H9 (cell line): Measurements from ENCODE around the gene MAMDC4. TPM values are rescaled to one million over a fixed set of nuclear protein-coding genes. Genes with fewer than 3 reads are reported as not detected.

ENCODE experiments used
- DNase-seq: peaks from one replicate; pipeline ENCODE4 v3.0.0-alpha.2; 2017
- H2AFZ ChIP-seq: one replicate; pipeline ENCODE4 v1.6.1; 2013; ENCODE audit warnings: mild to moderate bottlenecking, low read length, control low read depth, moderate library complexity
- H2AK5ac ChIP-seq: 2 replicates; pipeline ENCODE4 v1.6.1; 2013; ENCODE audit warnings: low read length, control low read depth, mixed read lengths; ENCODE audit not compliant: insufficient read length
- H2BK120ac ChIP-seq: one replicate; pipeline ENCODE4 v1.6.1; 2013; ENCODE audit warnings: low read depth, mild to moderate bottlenecking, low read length, control low read depth, inconsistent platforms; ENCODE audit not compliant: poor library complexity, severe bottlenecking
- H2BK12ac ChIP-seq: 2 replicates; pipeline ENCODE4 v1.6.1; 2013; ENCODE audit warnings: low read length, control low read depth, mixed read lengths, low read depth; ENCODE audit not compliant: insufficient read length
- H2BK15ac ChIP-seq: 2 replicates; pipeline ENCODE4 v1.6.1; 2013; ENCODE audit warnings: low read depth, low read length, control low read depth
- H2BK20ac ChIP-seq: one replicate; pipeline ENCODE4 v1.6.1; 2013; ENCODE audit warnings: low read depth, mild to moderate bottlenecking, low read length, control low read depth, inconsistent platforms; ENCODE audit not compliant: poor library complexity, severe bottlenecking
- H2BK5ac ChIP-seq: 2 replicates; pipeline ENCODE4 v1.6.1; 2013; ENCODE audit warnings: low read length, control low read depth, mixed read lengths; ENCODE audit not compliant: insufficient read length
- H3K14ac ChIP-seq: 2 replicates; pipeline ENCODE4 v1.6.1; 2013; ENCODE audit warnings: low read length, control low read depth; ENCODE audit not compliant: insufficient read depth
- H3K18ac ChIP-seq: 2 replicates; pipeline ENCODE4 v1.6.1; 2013; ENCODE audit warnings: low read depth, mild to moderate bottlenecking, mixed read lengths, low read length, control low read depth; ENCODE audit not compliant: insufficient read length
- H3K23ac ChIP-seq: 2 replicates; pipeline ENCODE4 v1.6.1; 2013; ENCODE audit warnings: low read length, control low read depth, mixed read lengths, low read depth; ENCODE audit not compliant: insufficient read length
- H3K23me2 ChIP-seq: 2 replicates; pipeline ENCODE4 v1.6.1; 2013; ENCODE audit warnings: low read depth, mild to moderate bottlenecking, mixed read lengths, low read length, control low read depth; ENCODE audit not compliant: insufficient read length, poor library complexity, severe bottlenecking
- H3K27ac ChIP-seq: 2 replicates; pipeline ENCODE4 v1.5.1; 2013; ENCODE audit warnings: low read length, control low read depth, mixed read lengths, low read depth; ENCODE audit not compliant: insufficient read length
- H3K27me3 ChIP-seq: 2 replicates; pipeline ENCODE4 v1.6.1; 2013; ENCODE audit warnings: low read length, control low read depth, inconsistent platforms; ENCODE audit not compliant: insufficient read depth
- H3K4ac ChIP-seq: 2 replicates; pipeline ENCODE4 v1.6.1; 2013; ENCODE audit warnings: low read depth, mild to moderate bottlenecking, control low read depth, inconsistent platforms, low read length, moderate library complexity
- H3K4me1 ChIP-seq: 2 replicates; pipeline ENCODE4 v1.6.1; 2013; ENCODE audit warnings: low read length, control low read depth, inconsistent platforms; ENCODE audit not compliant: insufficient read depth
- H3K4me2 ChIP-seq: 2 replicates; pipeline ENCODE4 v1.6.1; 2013; ENCODE audit warnings: low read length, control low read depth, mixed read lengths; ENCODE audit not compliant: insufficient read length, insufficient read depth
- H3K56ac ChIP-seq: 2 replicates; pipeline ENCODE4 v1.6.1; 2013; ENCODE audit warnings: low read depth, mild to moderate bottlenecking, mixed read lengths, low read length, control low read depth; ENCODE audit not compliant: insufficient read length
- H3K79me1 ChIP-seq: 2 replicates; pipeline ENCODE4 v1.6.1; 2013; ENCODE audit warnings: low read depth, mild to moderate bottlenecking, moderate library complexity, low read length, control low read depth, inconsistent platforms; ENCODE audit not compliant: insufficient read depth, poor library complexity, severe bottlenecking
- H3K79me2 ChIP-seq: 2 replicates; pipeline ENCODE4 v1.6.1; 2013; ENCODE audit warnings: low read length, control low read depth, inconsistent platforms; ENCODE audit not compliant: insufficient read depth
- H3K9ac ChIP-seq: 2 replicates; pipeline ENCODE4 v1.6.1; 2013; ENCODE audit warnings: low read length, control low read depth, mixed read lengths; ENCODE audit not compliant: insufficient read length; ENCODE audit errors: extremely low read depth
- H3K9me3 ChIP-seq: one replicate; pipeline ENCODE4 v1.6.1; 2013; ENCODE audit warnings: low read depth, low read length, inconsistent platforms; ENCODE audit not compliant: control insufficient read depth
- H3T11ph ChIP-seq: one replicate; pipeline ENCODE4 v1.6.1; 2013; ENCODE audit warnings: mild to moderate bottlenecking, low read length, control low read depth, inconsistent platforms
- H4K20me1 ChIP-seq: one replicate; pipeline ENCODE4 v1.6.1; 2013; ENCODE audit not compliant: control insufficient read depth, insufficient read length, insufficient read depth
- H4K5ac ChIP-seq: 2 replicates; pipeline ENCODE4 v1.6.1; 2013; ENCODE audit warnings: low read depth, mild to moderate bottlenecking, mixed read lengths, low read length, control low read depth; ENCODE audit not compliant: insufficient read length
- H4K8ac ChIP-seq: replicated peaks from 2 replicates; pipeline ENCODE4 v1.6.1; 2013; ENCODE audit warnings: low read length, control low read depth, mixed read lengths, low read depth; ENCODE audit not compliant: insufficient read length
- H4K91ac ChIP-seq: 2 replicates; pipeline ENCODE4 v1.6.1; 2013; ENCODE audit warnings: low read depth, mild to moderate bottlenecking, moderate library complexity, mixed read lengths, low read length, control low read depth; ENCODE audit not compliant: insufficient read length
- H3K27ac Mint-ChIP-seq, 3 experiments: 2 replicates in 2 of 3; 3 replicates in 1 of 3; pipeline ENCODE4 v1.8.0; 2020 to 2021; ENCODE audit warnings: mixed read lengths in 3 of 3, mild to moderate bottlenecking in 1 of 3, moderate library complexity in 1 of 3
- H3K27me3 Mint-ChIP-seq: 2 replicates; pipeline ENCODE4 v1.8.0; 2021; ENCODE audit warnings: low read depth, mild to moderate bottlenecking, moderate library complexity, mixed read lengths
- H3K36me3 Mint-ChIP-seq, 3 experiments: 2 replicates in 2 of 3; 3 replicates in 1 of 3; pipeline ENCODE4 v1.8.0; 2020 to 2021; ENCODE audit warnings: low read depth in 3 of 3, mixed read lengths in 3 of 3; ENCODE audit not compliant: insufficient read depth in 1 of 3
- H3K4me1 Mint-ChIP-seq, 2 experiments: 2 replicates each; pipeline ENCODE4 v1.8.0; 2020; ENCODE audit warnings: mixed read lengths in 2 of 2
- H3K4me3 Mint-ChIP-seq, 2 experiments: 2 replicates in 1 of 2; 3 replicates in 1 of 2; pipeline ENCODE4 v1.8.0; 2020 to 2021; ENCODE audit warnings: mild to moderate bottlenecking in 2 of 2, mixed read lengths in 2 of 2, moderate library complexity in 1 of 2
- H3K9me3 Mint-ChIP-seq, 2 experiments: 2 replicates in 1 of 2; 3 replicates in 1 of 2; pipeline ENCODE4 v1.8.0; 2020; ENCODE audit warnings: mild to moderate bottlenecking in 2 of 2, mixed read lengths in 2 of 2, moderate library complexity in 1 of 2
- CTCF ChIP-seq: fragments of 200-600 bp; sonication (generic); conservative IDR thresholded peaks from 3 replicates; pipeline ENCODE4 v1.8.0; 2021; ENCODE audit warnings: antibody characterized with exemption, mild to moderate bottlenecking
- WGBS: extraction: QIAGEN DNeasy Blood & Tissue Kit; methylation state at CpG from one replicate; pipeline ENCODE4 v1.1.7; 2013; ENCODE audit warnings: missing lambda C conversion rate, low lambda C conversion rate, mixed read lengths; ENCODE audit not compliant: insufficient read length; ENCODE audit errors: extremely low coverage; 5-methylcytosine and 5-hydroxymethylcytosine counted together
- total RNA-seq: library from RNA; stranded (reverse); gene quantifications from 2 replicates; pipeline ENCODE4 v1.2.1, GENCODE V29; 2021

The MAMDC4 gene
- total RNA-seq, 1 experiment from 2014 or later, result 9.2 TPM

DNA sequence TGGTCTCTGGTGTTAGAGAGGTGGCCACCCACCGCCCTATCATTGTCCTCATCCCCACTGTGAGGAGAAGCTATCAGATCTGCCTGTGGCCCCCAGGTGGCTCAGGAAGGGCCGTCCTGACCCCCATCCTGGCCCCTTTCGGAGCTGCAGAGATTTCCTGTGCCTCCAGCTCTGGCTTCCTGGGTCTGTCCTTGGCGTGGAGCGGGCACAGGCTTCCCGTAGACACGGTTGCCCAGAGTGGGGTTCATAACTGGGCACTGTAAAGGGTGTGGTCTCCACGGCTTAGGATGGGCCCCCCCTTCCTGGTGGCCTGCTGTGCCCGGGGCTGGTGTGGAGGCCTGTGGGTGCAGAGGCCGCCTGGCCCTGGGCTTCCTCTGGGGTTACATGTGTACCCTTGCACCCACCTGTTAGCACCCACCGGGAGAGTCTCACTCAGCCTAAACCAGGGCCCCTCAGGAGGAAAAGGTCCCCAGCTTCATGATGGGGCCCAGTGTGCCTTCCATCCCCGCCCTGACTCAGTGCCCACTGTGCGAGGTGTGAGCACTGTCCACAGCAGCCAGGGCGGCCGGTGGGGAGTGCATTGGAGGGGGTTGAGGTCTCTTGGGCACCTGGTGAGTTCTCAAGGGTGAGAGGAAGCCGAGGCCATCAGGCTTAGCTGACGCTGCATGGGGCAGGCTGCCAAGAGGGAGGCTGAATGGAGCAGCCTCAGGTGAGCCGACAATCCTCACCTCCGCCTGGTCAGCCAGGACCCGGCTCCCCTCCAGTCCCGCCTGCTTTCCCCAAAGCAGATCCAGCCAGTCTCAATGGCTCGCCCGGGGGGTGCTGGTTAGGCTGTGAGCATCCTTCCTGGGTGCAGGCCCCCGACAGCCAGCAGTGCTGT, 25.2 kb upstream of the MAMDC4 start:
- Histone ChIP-seq H3K27me3 (no peaks in the 10 kb centered on the region), H3K23me2 (no peaks in the 10 kb centered on the region), H4K91ac (no peak overlapping the region), H2BK20ac (no peak overlapping the region), H3K9ac (no peak overlapping the region), H4K5ac (no peak overlapping the region), H2BK15ac (no peak overlapping the region), H4K20me1 (no peaks in the 10 kb centered on the region), H3K4me1 (no peaks in the 10 kb centered on the region), H3K4ac (no peak overlapping the region), H3K79me2 (peaks cover 4% of the 10 kb centered on the region; the same call in 1 of the 2 replicates), H3T11ph (no peak overlapping the region), H2BK120ac (no peak overlapping the region), H3K18ac (no peak overlapping the region), H3K27ac (no peak overlapping the region), H3K14ac (no peak overlapping the region; the same call in 1 of the 2 replicates), H3K4me2 (no peak overlapping the region), H2BK12ac (no peak overlapping the region), H2AK5ac (no peak overlapping the region), H3K9me3 (no peaks in the 10 kb centered on the region), H3K56ac (no peak overlapping the region), H2BK5ac (no peak overlapping the region), H2AFZ (no peak overlapping the region), H3K23ac (no peak overlapping the region), H4K8ac (no peak overlapping the region), H3K79me1 (peaks cover 4% of the 10 kb centered on the region)
- Mint-ChIP-seq H3K36me3 (peaks cover 11 to 53% (median 52%) of the 10 kb centered on the region in 3 experiments; a peak in 6 of 7 replicates), H3K9me3 (no peaks in the 10 kb centered on the region), H3K27me3 (no peaks in the 10 kb centered on the region), H3K4me3 (no peak overlapping the region), H3K4me1 (peaks cover 0 to 11% of the 10 kb centered on the region in 2 experiments; a peak in 2 of 4 replicates), H3K27ac (no peak overlapping the region)
- DNase-seq, result no peak
- WGBS, result no CpG with 5 or more reads among the region's 24 CpGs
- TF ChIP-seq CTCF, result no peak
